Naive B cell (primary cell): Measurements from ENCODE around the gene RXFP4. TPM values are rescaled to one million over a fixed set of nuclear protein-coding genes. Genes with fewer than 3 reads are reported as not detected.

Source experiments
- ATAC-seq, 2 donors: fragments of 150-1000 bp; cut with Tn5 transposase; 2 replicates each; pipeline ENCODE4 v1.10.0; 2021; ENCODE audit warnings: low read depth in 2 of 2, mild to moderate bottlenecking in 2 of 2, moderate library complexity in 2 of 2
- DNase-seq: peaks from one replicate; pipeline ENCODE4 v3.0.0; 2022
- H3K27ac Mint-ChIP-seq, 6 donors: one replicate each; pipeline ENCODE4 v1.8.0; 2020 to 2022; ENCODE audit warnings: mild to moderate bottlenecking in 6 of 6, mixed read lengths in 6 of 6, moderate library complexity in 5 of 6, inconsistent platforms in 2 of 6
- H3K27me3 Mint-ChIP-seq, 3 donors: one replicate each; pipeline ENCODE4 v1.8.0; 2021 to 2022; ENCODE audit warnings: mixed read lengths in 3 of 3, mild to moderate bottlenecking in 1 of 3
- H3K36me3 Mint-ChIP-seq, 2 donors: one replicate each; pipeline ENCODE4 v1.8.0; 2020 to 2022; ENCODE audit warnings: mixed read lengths in 2 of 2, inconsistent platforms in 1 of 2, mild to moderate bottlenecking in 1 of 2
- H3K4me1 Mint-ChIP-seq, 3 donors: one replicate each; pipeline ENCODE4 v1.8.0; 2020 to 2022; ENCODE audit warnings: mixed read lengths in 3 of 3, inconsistent platforms in 1 of 3, mild to moderate bottlenecking in 1 of 3, moderate library complexity in 1 of 3
- H3K4me3 Mint-ChIP-seq, 8 donors: one replicate each; pipeline ENCODE4 v1.8.0; 2020 to 2022; ENCODE audit warnings: mild to moderate bottlenecking in 8 of 8, mixed read lengths in 8 of 8, moderate library complexity in 8 of 8, inconsistent platforms in 2 of 8
- H3K9me3 Mint-ChIP-seq, 7 donors: one replicate each; pipeline ENCODE4 v1.8.0; 2020 to 2022; ENCODE audit warnings: mixed read lengths in 7 of 7, mild to moderate bottlenecking in 5 of 7, inconsistent platforms in 2 of 7, moderate library complexity in 1 of 7
- polyA plus RNA-seq, 6 donors: library from polyadenylated mRNA; unstranded; fragments of 300-500 nt; fragmentation: Illumina TruSeq; gene quantifications; one replicate each; pipeline ENCODE4 v1.2.3, GENCODE V29; 2021; ENCODE audit warnings: low read depth in 6 of 6

RXFP4 gene
- polyA plus RNA-seq, 6 donors from 2014 or later, result 0.21 to 1.2 (median 0.36) TPM; not detected in 3

DNA sequence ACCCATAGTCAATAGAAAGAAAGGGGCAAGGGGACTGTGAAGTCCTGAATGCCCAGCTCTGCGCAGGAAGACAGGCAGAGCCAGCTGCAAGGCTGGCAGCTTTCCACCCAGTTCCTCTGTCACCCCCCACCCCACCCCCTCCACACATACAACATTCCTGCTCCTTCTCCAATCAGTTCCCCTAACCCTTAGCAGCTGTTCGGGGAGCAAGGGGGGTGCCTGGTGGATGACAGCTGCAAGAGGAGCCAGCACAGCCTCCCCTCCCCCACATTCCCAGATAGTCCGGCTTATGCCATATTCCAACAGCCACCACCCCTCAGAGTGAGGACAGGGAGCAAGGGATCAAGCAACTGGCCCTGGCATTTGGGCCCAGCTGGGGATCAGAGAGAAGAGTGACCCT, 27.2 kb downstream of the RXFP4 start:
- ATAC-seq (no peak), DNase-seq (no peak)
- Mint-ChIP-seq H3K27ac (peak overlapping the region in 5 of 6 donors; percentile 81 to 97 (median 93)), H3K4me3 (peak overlapping the region in 6 of 8 donors; percentile 39 to 93 (median 68)), H3K9me3 (no peaks in the 10 kb centered on the region), H3K27me3 (no peaks in the 10 kb centered on the region), H3K36me3 (peaks cover 14 to 52% of the 10 kb centered on the region in 2 donors), H3K4me1 (peaks cover 77 to 84% (median 82%) of the 10 kb centered on the region in 3 donors)

DNA sequence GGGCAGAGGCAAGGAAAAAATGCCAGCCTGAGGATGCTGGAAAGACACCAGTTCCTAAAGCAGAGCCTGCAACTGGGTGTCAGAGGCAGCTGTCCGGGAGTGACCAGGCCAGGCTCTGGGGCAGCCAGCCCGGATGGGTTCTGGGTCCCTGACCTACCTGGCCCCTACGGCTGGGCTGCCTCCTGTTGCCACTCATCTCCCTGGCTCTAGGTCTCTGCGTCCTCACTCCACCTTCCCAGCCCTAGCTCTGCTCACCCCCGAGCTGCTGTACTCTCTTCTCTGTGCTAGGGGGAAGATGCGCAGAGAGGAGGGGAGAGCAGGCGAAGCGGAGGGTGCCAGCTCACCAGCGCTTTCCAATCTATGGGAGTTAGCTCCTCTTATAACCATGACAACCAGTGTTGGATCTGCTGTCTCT, 27.9 kb downstream of the RXFP4 start:
- DNase-seq, result no peak
- Mint-ChIP-seq H3K9me3 (no peaks in the 10 kb centered on the region), H3K4me3 (peak overlapping the region in 6 of 8 donors; percentile 41 to 95 (median 85)), H3K27ac (peak overlapping the region in 4 of 6 donors; percentile 41 to 97 (median 91)), H3K4me1 (peaks cover 84 to 88% (median 85%) of the 10 kb centered on the region in 3 donors), H3K27me3 (no peaks in the 10 kb centered on the region), H3K36me3 (peaks cover 14 to 49% of the 10 kb centered on the region in 2 donors)
- ATAC-seq, result no peak

DNA sequence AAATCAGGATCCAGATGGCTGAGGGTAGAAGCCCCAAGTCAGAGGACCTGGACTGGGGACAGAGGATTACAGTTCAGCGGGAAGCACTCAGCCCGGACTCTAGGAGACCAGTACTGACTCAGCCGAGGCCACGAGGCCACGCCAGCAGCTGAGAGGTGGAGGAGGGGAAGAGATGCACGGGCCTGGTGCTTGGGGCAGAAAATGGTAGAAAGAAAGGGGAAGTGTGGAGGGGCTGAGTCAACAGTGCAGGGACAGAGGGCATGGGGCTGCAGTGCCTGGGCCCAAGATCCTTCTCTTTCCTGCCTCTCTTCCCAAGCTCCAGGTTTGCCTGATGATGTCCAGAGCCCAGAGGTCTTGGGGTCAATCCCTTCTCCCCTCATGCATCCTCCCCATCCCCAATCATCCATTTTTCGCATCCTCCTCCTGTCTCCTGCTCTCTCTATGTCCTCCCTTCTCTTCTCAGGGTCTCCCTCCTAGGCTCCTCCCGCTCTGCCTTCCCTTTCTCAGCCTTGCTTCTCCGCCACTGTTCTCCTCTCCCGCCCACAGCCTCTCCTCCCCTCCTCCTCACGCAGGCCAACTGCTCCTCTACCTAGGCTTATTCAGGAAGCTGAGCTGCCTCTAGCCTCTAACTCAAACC, 29.2 kb downstream of the RXFP4 start:
- no peaks in the 10 kb centered on the region for H3K9me3 Mint-ChIP-seq
- peak overlapping the region; percentile 91 to 98 (median 95) for H3K27ac Mint-ChIP-seq
- DNase-seq, result peak; percentile 69
- peak; percentile 98 for ATAC-seq
- peaks cover 92 to 97% (median 96%) of the 10 kb centered on the region in 3 donors for H3K4me1 Mint-ChIP-seq
- H3K36me3 Mint-ChIP-seq, result peaks cover 14 to 51% of the 10 kb centered on the region in 2 donors
- peak overlapping the region; percentile 74 to 95 (median 89) for H3K4me3 Mint-ChIP-seq
- no peaks in the 10 kb centered on the region for H3K27me3 Mint-ChIP-seq

DNA sequence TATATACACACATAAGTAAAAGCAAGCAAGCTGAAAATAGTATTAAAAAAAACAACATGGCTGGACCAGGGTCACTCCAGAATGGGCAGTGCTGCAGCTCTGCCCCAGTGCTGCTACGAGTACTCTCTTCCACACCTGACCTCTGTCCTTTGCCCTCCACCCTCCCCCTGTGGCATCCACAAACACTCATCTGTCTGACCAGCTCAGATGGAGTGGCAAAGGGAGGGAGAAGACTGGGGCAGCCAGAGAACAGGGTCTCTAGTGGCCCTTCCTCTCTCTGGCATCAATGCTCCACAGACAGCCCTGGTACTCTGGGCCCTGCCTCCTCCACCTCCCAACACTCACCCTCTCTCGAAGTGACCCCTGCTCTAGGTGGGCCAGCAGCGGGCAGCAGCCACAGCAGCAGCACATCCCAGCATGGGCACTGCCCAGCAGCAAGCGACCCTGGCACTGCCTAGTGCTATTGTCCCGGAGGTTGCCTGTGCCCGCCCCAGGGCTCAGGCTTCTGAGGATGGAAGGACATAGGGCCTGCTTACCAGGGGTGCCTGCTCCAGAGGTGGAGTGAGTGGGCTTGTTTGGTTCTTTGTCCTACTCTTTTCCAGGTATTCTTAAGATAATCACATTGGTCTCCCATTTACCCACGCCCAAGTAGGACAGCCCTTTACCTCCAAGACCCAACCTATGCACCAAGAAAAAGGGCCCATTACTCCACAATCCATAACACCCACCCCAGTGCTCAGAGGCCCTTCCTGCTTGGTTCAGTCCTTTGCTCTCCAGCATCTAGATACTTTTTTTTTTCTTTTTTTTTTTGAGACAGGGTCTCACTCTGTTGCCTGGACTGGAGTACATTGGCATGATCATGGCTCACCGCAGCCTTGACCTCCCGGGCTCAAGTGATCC, 30.7 kb downstream of the RXFP4 start:
- no peaks in the 10 kb centered on the region for H3K27me3 Mint-ChIP-seq
- H3K9me3 Mint-ChIP-seq, result no peaks in the 10 kb centered on the region
- DNase-seq (no peak), ATAC-seq (no peak)
- peaks cover 93 to 99% (median 96%) of the 10 kb centered on the region in 3 donors for H3K4me1 Mint-ChIP-seq
- peak overlapping the region; percentile 85 to 94 (median 91) for H3K27ac Mint-ChIP-seq
- peaks cover 14 to 53% of the 10 kb centered on the region in 2 donors for H3K36me3 Mint-ChIP-seq
- H3K4me3 Mint-ChIP-seq, result peak overlapping the region in 7 of 8 donors; percentile 68 to 98 (median 90)

DNA sequence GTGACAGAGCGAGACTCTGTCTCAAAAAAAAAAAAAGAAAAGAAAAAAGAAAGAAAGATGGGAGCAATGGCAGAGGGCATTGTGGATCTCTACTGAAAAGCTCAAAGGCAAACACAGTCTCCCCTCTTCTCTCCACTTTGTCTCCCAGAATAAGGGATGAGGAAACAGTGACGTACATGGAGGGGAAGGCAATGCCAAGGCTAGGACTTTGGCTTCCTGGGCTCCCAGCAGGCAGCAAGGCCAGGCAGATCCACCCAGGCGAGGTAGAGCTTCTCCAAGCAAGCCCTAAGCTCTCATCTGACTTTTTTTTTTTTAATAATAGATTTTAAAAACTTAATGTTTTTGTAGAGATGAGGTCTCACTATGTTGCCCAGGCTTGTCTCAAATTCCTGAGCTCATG, 32.3 kb downstream of the RXFP4 start:
- H3K27ac Mint-ChIP-seq, result peak overlapping the region in 5 of 6 donors; percentile 63 to 98 (median 75)
- DNase-seq (no peak), ATAC-seq (no peak)
- H3K36me3 Mint-ChIP-seq, result peaks cover 14 to 47% of the 10 kb centered on the region in 2 donors
- peak overlapping the region; percentile 68 to 99 (median 96) for H3K4me3 Mint-ChIP-seq
- peaks cover 81 to 86% (median 84%) of the 10 kb centered on the region in 3 donors for H3K4me1 Mint-ChIP-seq
- H3K9me3 Mint-ChIP-seq, result no peaks in the 10 kb centered on the region
- no peaks in the 10 kb centered on the region for H3K27me3 Mint-ChIP-seq

DNA sequence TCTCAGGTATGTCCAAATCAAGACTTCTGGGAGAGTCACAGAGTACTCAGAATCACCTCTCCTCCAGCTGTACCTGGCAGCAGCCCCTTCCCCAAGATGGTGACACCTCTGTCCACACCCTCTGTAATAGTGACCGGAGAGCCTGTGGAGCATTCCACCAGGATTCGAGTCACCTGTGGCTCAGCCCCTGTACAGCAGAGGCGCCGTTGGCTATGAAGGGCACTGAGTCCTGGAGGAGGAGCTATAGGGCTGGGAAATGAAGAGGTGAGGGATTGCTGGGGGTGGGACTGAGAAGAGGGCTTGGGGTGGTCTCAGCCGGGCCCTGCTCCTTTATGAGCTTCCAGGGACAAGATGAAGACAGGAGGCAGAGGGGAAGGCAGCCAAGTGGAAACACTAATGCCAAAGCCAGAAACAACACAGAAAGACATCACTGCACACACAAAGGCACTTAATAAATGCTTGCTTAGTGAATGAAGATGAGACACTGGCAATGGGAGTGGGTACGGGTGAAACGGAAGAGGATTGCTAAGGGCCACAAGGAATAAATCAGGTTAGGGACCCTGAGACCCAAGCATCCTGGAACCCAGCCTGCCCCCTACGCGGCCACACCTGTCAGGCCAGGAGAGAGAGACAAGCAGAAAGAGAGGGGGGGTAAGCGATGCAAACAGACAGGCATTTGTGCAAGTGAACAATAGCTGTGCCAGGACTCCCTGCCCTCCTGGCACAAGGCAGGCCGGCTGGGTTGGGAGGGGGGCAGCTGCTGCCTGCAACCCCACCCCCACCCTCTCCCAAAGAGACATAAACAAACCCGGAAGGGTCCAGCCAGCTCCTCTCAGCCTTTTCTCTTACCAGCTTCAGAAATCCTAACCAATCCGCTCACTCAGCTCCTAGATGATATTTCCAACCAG, 33.0 kb downstream of the RXFP4 start:
- Mint-ChIP-seq H3K9me3 (no peaks in the 10 kb centered on the region), H3K4me3 (peak overlapping the region; percentile 93 to 99 (median 98)), H3K27ac (peak overlapping the region; percentile 68 to 98 (median 82)), H3K36me3 (peaks cover 14 to 39% of the 10 kb centered on the region in 2 donors), H3K4me1 (peaks cover 81 to 84% (median 83%) of the 10 kb centered on the region in 3 donors), H3K27me3 (no peaks in the 10 kb centered on the region)
- DNase-seq (no peak), ATAC-seq (no peak)

DNA sequence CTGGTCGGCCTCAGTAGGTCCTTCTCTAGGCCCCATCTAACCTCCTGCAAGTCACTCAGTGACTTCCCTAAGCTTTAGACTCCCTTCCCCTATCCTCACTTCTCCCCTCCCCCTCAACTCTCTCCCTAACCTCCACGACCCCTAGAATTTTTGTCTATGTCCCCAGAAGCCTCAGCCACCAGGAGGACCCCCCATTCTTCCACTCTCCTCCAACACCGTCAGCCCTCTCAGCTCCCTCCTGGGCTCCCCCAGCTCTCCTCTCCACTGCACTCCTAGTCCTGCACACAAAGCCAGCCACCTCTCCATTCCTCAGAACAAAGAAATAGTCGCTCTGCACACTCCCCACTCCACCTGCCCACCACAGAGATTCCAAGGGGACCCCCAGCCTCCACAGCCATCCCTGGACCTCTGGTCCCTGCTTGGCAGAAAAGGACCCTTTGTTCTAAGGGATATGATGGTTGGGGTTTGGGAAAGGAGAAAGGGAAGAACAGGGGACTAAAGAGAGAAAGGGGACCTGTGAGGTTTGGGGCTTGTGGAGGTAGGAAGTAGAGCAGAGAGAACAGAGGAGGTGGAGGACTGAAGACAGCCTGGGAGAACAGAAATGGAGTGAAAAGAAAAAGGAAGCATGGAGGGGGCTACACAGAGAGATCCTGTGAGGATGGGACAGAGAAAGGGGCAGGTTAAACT, 34.1 kb downstream of the RXFP4 start:
- DNase-seq (no peak), ATAC-seq (no peak)
- Mint-ChIP-seq H3K36me3 (peaks cover 7 to 29% of the 10 kb centered on the region in 2 donors), H3K9me3 (no peaks in the 10 kb centered on the region), H3K4me3 (peak overlapping the region; percentile 93 to 99 (median 98)), H3K27me3 (no peaks in the 10 kb centered on the region), H3K27ac (peak overlapping the region; percentile 43 to 98 (median 92)), H3K4me1 (peaks cover 80 to 84% (median 83%) of the 10 kb centered on the region in 3 donors)

DNA sequence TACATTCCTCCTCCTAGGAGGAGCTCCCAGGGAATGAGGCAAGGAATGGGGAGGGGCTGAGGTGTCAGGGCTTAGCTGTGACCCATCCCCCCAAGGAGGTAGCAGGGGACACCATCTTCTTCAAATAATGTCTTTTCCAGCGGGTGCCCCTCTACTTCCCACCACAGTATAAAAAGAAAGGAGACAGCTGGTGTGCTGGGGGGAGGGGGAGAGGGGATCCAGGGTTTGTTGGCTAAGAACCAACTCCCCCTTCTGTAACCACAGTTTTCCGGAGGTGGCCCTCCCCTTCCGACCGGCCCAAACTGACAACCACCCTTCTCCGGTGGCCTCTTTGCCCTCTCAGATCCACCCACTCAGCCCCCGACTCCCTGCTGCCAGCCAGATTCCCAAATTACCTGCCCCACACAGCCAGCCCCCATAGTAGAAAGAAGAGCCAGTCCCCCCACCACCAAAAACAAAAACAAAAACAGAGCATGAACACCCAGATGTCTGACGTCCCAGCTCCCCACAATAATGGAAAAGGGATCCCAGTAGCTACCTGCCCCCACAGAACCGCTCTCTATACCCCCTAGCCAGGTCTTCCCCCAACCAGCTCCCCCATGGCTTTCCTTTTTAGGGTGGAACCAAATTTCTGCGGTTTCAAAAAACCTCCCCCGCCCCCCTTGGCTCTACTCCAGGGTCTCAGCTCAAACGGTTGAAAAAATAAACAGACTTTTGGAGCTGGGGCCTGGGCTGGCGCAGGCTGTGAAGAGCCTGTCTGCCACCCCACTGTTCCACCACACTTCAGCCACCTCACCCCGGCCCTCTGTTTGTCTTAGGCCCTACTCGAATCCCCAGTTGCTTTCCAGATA, 34.8 kb downstream of the RXFP4 start:
- Mint-ChIP-seq H3K9me3 (no peaks in the 10 kb centered on the region), H3K27me3 (no peaks in the 10 kb centered on the region), H3K4me3 (peak overlapping the region; percentile 93 to 99 (median 98)), H3K36me3 (peaks cover 7 to 29% of the 10 kb centered on the region in 2 donors), H3K4me1 (peaks cover 78 to 84% (median 83%) of the 10 kb centered on the region in 3 donors), H3K27ac (peak overlapping the region; percentile 63 to 99 (median 95))
- ATAC-seq (no peak), DNase-seq (peak; percentile 37)

DNA sequence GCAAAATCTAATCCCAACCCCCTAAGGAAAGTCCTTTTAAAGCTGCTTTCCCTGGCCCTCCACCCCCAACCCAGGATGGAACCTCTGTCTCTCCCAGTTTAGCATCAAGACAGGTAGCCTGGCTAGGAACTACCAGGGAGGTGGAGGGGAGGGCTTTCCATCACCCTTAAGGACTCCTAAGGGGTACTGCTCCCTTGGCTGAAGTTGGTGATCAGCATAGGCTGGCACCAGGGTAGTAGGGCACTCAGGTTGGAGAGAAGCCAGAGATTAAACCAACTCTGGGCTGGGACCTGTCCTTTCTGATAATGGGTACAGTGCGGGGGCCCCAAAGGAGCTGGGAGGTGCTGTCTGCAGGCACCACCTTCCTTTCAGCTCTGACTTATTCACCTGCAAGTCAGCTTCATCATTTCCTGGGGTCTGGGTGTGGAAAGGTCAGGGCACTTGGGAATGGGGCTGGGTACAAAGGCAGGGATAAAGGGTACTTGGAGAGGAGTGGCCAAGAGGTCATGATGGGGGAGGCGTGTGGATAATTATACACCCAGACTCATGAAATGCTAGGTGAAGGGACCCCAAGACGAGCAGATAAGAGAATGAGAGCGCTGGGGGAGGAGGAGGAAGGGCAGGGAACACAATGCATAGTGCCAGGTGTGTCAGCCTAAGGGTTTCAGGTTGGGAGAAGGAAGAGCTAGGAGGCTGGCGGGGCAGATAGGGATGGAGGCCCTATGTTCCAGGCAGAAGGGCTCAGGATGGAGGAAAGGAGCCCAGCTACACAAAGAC, 35.7 kb downstream of the RXFP4 start:
- no peaks in the 10 kb centered on the region for H3K27me3 Mint-ChIP-seq
- no peak for DNase-seq
- peak overlapping the region; percentile 93 to 99 (median 98) for H3K4me3 Mint-ChIP-seq
- ATAC-seq, result no peak
- H3K9me3 Mint-ChIP-seq, result no peaks in the 10 kb centered on the region
- peaks cover 77 to 84% (median 83%) of the 10 kb centered on the region in 3 donors for H3K4me1 Mint-ChIP-seq
- peak overlapping the region; percentile 93 to 99 (median 96) for H3K27ac Mint-ChIP-seq
- H3K36me3 Mint-ChIP-seq, result peaks cover 7 to 29% of the 10 kb centered on the region in 2 donors

DNA sequence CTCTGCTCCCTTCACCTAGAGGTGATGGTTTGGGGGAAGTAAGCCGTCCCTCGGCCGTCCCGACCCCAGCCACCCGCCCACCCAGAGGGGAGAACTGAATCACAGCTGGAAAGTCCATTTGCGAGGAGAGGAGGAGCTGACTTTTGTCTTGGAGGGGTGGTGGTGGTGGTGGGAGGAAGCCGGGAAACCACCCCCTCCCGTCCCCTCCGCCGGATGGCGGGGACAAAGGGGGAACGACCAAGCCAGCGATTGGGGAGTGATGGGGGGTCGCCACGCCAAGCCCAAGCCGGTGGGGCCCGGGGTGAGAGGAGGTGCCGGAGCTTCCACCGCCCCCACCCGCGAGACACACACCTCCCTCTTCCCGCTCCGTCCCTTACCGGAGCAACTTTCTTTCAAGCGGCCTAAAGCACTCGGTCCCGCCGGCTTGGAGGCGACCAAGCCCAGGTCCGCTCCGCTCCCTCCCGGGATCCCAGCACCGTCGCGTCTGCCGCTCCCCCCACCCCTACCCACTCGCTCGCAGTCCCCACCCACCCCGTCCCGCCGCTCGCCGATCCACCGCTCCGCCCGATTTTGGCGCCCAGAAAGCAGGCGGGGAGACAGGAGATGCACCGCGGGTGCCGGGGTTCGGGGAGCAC, 36.4 kb downstream of the RXFP4 start:
- DNase-seq (no peak), ATAC-seq (peak; percentile 14 to 16)
- Mint-ChIP-seq H3K4me1 (peaks cover 77 to 84% (median 83%) of the 10 kb centered on the region in 3 donors), H3K27ac (peak overlapping the region; percentile 93 to 99 (median 97)), H3K4me3 (peak overlapping the region; percentile 93 to 99 (median 98)), H3K36me3 (peaks cover 5 to 29% of the 10 kb centered on the region in 2 donors), H3K9me3 (no peaks in the 10 kb centered on the region), H3K27me3 (no peaks in the 10 kb centered on the region)
